HepG2 (cell line): ENCODE results near the gene EPN2. TPM values are rescaled to one million over a fixed set of nuclear protein-coding genes. Genes with fewer than 3 reads are reported as not detected.

Experiments
- FOXC1 ChIP-seq: sonication (generic); formaldehyde crosslinking; IDR thresholded peaks from 2 replicates; pipeline ENCODE4 v1.8.0; 2022; ENCODE audit warnings: mild to moderate bottlenecking, missing genetic modification reagents, borderline replicate concordance
- HDAC2 ChIP-seq: sonication (generic); formaldehyde crosslinking; IDR thresholded peaks from 2 replicates; pipeline ENCODE4 v1.4.0; 2020; ENCODE audit warnings: missing genetic modification reagents
- HOXA5 ChIP-seq: sonication (generic); formaldehyde crosslinking; IDR thresholded peaks from 2 replicates; pipeline ENCODE4 v1.4.0; 2020; ENCODE audit warnings: missing genetic modification reagents
- MAZ ChIP-seq, 2 experiments: sonication (generic) in 1 of 2; formaldehyde crosslinking in 1 of 2; IDR thresholded peaks; 2 replicates each; pipeline versions ENCODE4 v1.5.0 to v1.6.1; 2012 to 2020; ENCODE audit warnings: low read depth in 2 of 2, mild to moderate bottlenecking in 2 of 2, borderline replicate concordance in 1 of 2, improper control_type of control experiment in 1 of 2, low read length in 1 of 2, missing genetic modification reagents in 1 of 2, moderate library complexity in 1 of 2
- NFATC3 ChIP-seq: sonication (generic); formaldehyde crosslinking; IDR thresholded peaks from 2 replicates; pipeline ENCODE4 v1.5.1; 2020; ENCODE audit warnings: mild to moderate bottlenecking, missing genetic modification reagents
- NR3C1 ChIP-seq: sonication (generic); formaldehyde crosslinking; IDR thresholded peaks from 2 replicates; pipeline ENCODE4 v1.4.0; 2020; ENCODE audit warnings: missing genetic modification reagents
- PHB2 ChIP-seq: fragments of 450-650 bp; IDR thresholded peaks from 2 replicates; pipeline ENCODE4 v1.6.1; 2018; ENCODE audit not compliant: partially characterized antibody
- PHF8 ChIP-seq: sonication (generic); formaldehyde crosslinking; IDR thresholded peaks from 2 replicates; pipeline ENCODE4 v1.5.0; 2020; ENCODE audit warnings: missing genetic modification reagents
- TAF1 ChIP-seq: sonication (generic); formaldehyde crosslinking; IDR thresholded peaks from 2 replicates; pipeline ENCODE4 v1.4.0; 2020; ENCODE audit warnings: missing genetic modification reagents
- ZFP41 ChIP-seq: sonication (generic); formaldehyde crosslinking; IDR thresholded peaks from 2 replicates; pipeline ENCODE4 v1.4.0; 2020; ENCODE audit warnings: mild to moderate bottlenecking, missing genetic modification reagents, borderline replicate concordance
- ZNF644 ChIP-seq: IDR thresholded peaks from 2 replicates; pipeline ENCODE4 v1.6.1; 2016; ENCODE audit warnings: low read depth
- ZNF672 ChIP-seq: sonication (generic); formaldehyde crosslinking; IDR thresholded peaks from 2 replicates; pipeline ENCODE4 v1.8.1; 2022; ENCODE audit warnings: missing genetic modification reagents
- ZNF720 ChIP-seq: sonication (generic); formaldehyde crosslinking; IDR thresholded peaks from 2 replicates; pipeline ENCODE4 v1.4.0; 2020; ENCODE audit warnings: missing genetic modification reagents
- ZNF776 ChIP-seq: sonication (generic); formaldehyde crosslinking; IDR thresholded peaks from 2 replicates; pipeline ENCODE4 v1.4.0; 2020; ENCODE audit warnings: mild to moderate bottlenecking, missing genetic modification reagents
- ZNF879 ChIP-seq: sonication (generic); formaldehyde crosslinking; IDR thresholded peaks from 2 replicates; pipeline ENCODE4 v1.8.1; 2023; ENCODE audit warnings: missing genetic modification reagents
- polyA plus RNA-seq, 8 experiments: library from polyadenylated mRNA; depleted of rRNA in 3 of 8; stranded (reverse) in 7 of 8; unstranded in 1 of 8; fragments of >200 nt; fragmentation: Illumina TruSeq in 4 of 8; extraction: Trizol in 4 of 8; gene quantifications; 2 replicates each; pipeline versions ENCODE4 v1.2.1 to v1.2.3, GENCODE V29; 2011 to 2016; ENCODE audit warnings: low read depth in 4 of 8, missing spikeins in 1 of 8, mixed read lengths in 1 of 8; ENCODE audit not compliant: insufficient read depth in 1 of 8
- total RNA-seq, 5 experiments: library from RNA; depleted of rRNA; stranded (reverse); fragments of >200 nt; fragmentation: Illumina TruSeq; extraction: Trizol; gene quantifications; 2 replicates each; pipeline ENCODE4 v1.2.3, GENCODE V29; 2016; ENCODE audit warnings: low read depth in 1 of 5
- TF ChIP-seq, protein P1 (sequence below): sonication (generic); formaldehyde crosslinking; IDR thresholded peaks from 2 replicates; pipeline ENCODE4 v1.5.0; 2020; ENCODE audit warnings: mild to moderate bottlenecking, missing genetic modification reagents, moderate library complexity
- TF ChIP-seq, protein P2 (sequence below): sonication (generic); formaldehyde crosslinking; IDR thresholded peaks from 2 replicates; pipeline ENCODE4 v1.8.1; 2022; ENCODE audit warnings: low read depth, mild to moderate bottlenecking, missing genetic modification reagents
- TF ChIP-seq, protein P3 (sequence below): sonication (generic); formaldehyde crosslinking; IDR thresholded peaks from 2 replicates; pipeline ENCODE4 v1.5.0; 2020; ENCODE audit warnings: mild to moderate bottlenecking, missing genetic modification reagents
- TF ChIP-seq, protein P4 (sequence below): sonication (generic); formaldehyde crosslinking; IDR thresholded peaks from 2 replicates; pipeline ENCODE4 v1.8.0; 2022; ENCODE audit warnings: mild to moderate bottlenecking, missing genetic modification reagents
- TF ChIP-seq, protein P5 (sequence below): sonication (generic); formaldehyde crosslinking; IDR thresholded peaks from 2 replicates; pipeline ENCODE4 v1.4.0; 2020; ENCODE audit warnings: mild to moderate bottlenecking, missing genetic modification reagents

EPN2 gene
- total and polyA plus RNA-seq, 2 of the 13 experiments (the other 11 are each of a cell fraction or from before 2014, with no cell fraction given): 7.8 to 19.2 TPM

DNA sequence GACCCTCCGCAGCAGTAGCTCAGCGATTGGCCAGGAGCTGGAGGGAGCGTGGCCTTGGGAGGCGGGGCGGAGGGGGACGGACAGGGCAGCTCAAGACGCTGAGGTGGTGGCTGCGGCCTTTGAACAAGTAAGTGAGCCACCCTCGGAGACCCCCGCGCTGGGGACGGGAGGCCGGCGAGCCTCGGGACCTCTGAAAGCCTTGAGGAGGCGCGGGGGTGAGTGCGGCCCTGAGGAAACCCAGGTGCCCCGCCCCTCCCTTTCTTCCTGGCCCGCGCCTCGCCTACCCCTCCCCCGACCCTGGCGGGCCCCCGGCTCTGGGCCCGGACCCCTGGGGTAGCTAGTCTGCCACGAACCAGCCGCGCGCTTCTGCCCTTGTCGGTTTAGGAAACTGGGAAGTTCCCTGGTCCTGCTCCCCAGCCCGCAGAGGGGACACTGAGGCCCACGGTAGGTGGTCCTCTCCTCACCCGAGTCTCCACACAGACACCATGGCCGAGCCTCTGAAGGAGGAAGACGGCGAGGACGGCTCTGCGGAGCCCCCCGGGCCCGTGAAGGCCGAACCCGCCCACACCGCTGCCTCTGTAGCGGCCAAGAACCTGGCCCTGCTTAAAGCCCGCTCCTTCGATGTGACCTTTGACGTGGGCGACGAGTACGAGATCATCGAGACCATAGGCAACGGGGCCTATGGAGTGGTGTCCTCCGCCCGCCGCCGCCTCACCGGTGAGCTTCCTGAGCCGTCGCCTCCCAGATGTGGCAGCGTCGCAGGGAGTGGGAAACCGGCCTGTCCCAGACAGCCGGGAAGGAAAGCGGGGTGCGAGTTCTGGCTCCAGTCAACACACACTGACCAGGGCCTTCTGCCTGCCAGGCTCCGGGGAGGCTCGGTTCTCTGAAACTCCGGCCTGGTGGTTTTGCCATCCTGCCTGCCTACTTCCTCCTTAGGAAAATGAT lies 141.5 kb downstream of the EPN2 start, which contains the start of gene MAPK7 (continued):
- TF ChIP-seq NFATC3 (CRISPR knock-in tag) (no peak), FOXC1 (CRISPR knock-in tag) (no peak), ZNF644 (CRISPR knock-in tag) (no peak), PHB2 (no peak), HDAC2 (CRISPR knock-in tag) (no peak), HOXA5 (peak; percentile 12; the same call in 1 of the 2 replicates), ZFP41 (no peak), ZNF672 (CRISPR knock-in tag) (no peak), TAF1 (no peak), ZNF776 (CRISPR knock-in tag) (no peak), PHF8 (CRISPR knock-in tag) (0 out of 2 replicates have a peak, but pooled peaks have one; percentile 22), NR3C1 (CRISPR knock-in tag) (no peak), ZNF720 (CRISPR knock-in tag) (no peak), MAZ (IDR thresholded peaks at IDR 0.05; ENCODE audit: borderline replicate concordance, low read depth, low read length) (no peak), MAZ (CRISPR knock-in tag; IDR thresholded peaks at IDR 0.05; ENCODE audit: low read depth) (0 out of 2 replicates have a peak, but pooled peaks have one; percentile 29), ZNF879 (no peak; the same call in 1 of the 2 replicates)
- TF ChIP-seq, protein P1, sequence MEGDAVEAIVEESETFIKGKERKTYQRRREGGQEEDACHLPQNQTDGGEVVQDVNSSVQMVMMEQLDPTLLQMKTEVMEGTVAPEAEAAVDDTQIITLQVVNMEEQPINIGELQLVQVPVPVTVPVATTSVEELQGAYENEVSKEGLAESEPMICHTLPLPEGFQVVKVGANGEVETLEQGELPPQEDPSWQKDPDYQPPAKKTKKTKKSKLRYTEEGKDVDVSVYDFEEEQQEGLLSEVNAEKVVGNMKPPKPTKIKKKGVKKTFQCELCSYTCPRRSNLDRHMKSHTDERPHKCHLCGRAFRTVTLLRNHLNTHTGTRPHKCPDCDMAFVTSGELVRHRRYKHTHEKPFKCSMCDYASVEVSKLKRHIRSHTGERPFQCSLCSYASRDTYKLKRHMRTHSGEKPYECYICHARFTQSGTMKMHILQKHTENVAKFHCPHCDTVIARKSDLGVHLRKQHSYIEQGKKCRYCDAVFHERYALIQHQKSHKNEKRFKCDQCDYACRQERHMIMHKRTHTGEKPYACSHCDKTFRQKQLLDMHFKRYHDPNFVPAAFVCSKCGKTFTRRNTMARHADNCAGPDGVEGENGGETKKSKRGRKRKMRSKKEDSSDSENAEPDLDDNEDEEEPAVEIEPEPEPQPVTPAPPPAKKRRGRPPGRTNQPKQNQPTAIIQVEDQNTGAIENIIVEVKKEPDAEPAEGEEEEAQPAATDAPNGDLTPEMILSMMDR (CRISPR knock-in tag): no peak
- TF ChIP-seq, protein P2, sequence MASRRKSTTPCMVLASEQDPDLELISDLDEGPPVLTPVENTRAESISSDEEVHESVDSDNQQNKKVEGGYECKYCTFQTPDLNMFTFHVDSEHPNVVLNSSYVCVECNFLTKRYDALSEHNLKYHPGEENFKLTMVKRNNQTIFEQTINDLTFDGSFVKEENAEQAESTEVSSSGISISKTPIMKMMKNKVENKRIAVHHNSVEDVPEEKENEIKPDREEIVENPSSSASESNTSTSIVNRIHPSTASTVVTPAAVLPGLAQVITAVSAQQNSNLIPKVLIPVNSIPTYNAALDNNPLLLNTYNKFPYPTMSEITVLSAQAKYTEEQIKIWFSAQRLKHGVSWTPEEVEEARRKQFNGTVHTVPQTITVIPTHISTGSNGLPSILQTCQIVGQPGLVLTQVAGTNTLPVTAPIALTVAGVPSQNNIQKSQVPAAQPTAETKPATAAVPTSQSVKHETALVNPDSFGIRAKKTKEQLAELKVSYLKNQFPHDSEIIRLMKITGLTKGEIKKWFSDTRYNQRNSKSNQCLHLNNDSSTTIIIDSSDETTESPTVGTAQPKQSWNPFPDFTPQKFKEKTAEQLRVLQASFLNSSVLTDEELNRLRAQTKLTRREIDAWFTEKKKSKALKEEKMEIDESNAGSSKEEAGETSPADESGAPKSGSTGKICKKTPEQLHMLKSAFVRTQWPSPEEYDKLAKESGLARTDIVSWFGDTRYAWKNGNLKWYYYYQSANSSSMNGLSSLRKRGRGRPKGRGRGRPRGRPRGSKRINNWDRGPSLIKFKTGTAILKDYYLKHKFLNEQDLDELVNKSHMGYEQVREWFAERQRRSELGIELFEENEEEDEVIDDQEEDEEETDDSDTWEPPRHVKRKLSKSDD (CRISPR knock-in tag): 0 out of 2 replicates have a peak, but pooled peaks have one; percentile 7
- TF ChIP-seq, protein P3, sequence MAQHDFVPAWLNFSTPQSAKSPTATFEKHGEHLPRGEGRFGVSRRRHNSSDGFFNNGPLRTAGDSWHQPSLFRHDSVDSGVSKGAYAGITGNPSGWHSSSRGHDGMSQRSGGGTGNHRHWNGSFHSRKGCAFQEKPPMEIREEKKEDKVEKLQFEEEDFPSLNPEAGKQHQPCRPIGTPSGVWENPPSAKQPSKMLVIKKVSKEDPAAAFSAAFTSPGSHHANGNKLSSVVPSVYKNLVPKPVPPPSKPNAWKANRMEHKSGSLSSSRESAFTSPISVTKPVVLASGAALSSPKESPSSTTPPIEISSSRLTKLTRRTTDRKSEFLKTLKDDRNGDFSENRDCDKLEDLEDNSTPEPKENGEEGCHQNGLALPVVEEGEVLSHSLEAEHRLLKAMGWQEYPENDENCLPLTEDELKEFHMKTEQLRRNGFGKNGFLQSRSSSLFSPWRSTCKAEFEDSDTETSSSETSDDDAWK (CRISPR knock-in tag): no peak
- TF ChIP-seq, protein P4, sequence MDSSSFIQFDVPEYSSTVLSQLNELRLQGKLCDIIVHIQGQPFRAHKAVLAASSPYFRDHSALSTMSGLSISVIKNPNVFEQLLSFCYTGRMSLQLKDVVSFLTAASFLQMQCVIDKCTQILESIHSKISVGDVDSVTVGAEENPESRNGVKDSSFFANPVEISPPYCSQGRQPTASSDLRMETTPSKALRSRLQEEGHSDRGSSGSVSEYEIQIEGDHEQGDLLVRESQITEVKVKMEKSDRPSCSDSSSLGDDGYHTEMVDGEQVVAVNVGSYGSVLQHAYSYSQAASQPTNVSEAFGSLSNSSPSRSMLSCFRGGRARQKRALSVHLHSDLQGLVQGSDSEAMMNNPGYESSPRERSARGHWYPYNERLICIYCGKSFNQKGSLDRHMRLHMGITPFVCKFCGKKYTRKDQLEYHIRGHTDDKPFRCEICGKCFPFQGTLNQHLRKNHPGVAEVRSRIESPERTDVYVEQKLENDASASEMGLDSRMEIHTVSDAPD (CRISPR knock-in tag): 0 out of 2 replicates have a peak, but pooled peaks have one; percentile 26
- TF ChIP-seq, protein P5, sequence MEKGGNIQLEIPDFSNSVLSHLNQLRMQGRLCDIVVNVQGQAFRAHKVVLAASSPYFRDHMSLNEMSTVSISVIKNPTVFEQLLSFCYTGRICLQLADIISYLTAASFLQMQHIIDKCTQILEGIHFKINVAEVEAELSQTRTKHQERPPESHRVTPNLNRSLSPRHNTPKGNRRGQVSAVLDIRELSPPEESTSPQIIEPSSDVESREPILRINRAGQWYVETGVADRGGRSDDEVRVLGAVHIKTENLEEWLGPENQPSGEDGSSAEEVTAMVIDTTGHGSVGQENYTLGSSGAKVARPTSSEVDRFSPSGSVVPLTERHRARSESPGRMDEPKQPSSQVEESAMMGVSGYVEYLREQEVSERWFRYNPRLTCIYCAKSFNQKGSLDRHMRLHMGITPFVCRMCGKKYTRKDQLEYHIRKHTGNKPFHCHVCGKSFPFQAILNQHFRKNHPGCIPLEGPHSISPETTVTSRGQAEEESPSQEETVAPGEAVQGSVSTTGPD (CRISPR knock-in tag): peak; percentile 43; the same call in 1 of the 2 replicates
